ENCODE results near the gene POLR3A.
"Not testable (repeated sequence)": the region's sequence is repeated elsewhere in the genome, so short reads cannot be mapped to it uniquely, and the experiment has no call there.

POLR3A gene

GRCh38 chr10:78002541-78003288 lies 26.6 kb downstream of the POLR3A start:
- TF ChIP-seq POLR2A (IDR thresholded peaks at IDR 0.05; ENCODE audit: extremely low read depth, insufficient read length), result no peak
- TF ChIP-seq MAX (IDR thresholded peaks at IDR 0.05; ENCODE audit: low read depth, low read length), result no peak
- TF ChIP-seq CTCF (IDR thresholded peaks at IDR 0.05; ENCODE audit: low read depth, low read length), result no peak
- TF ChIP-seq MYC (IDR thresholded peaks at IDR 0.05; ENCODE audit: low read depth, low read length), result no peak

GRCh38 chr10:78000956-78001472 lies 28.3 kb downstream of the POLR3A start:
- no peak for DNase-seq (ENCODE audit: low read depth)
- no peak overlapping the region for H3K4me3 ChIP-seq (ENCODE audit: low read depth, low read length)
- TF ChIP-seq POLR2A (IDR thresholded peaks at IDR 0.05; ENCODE audit: extremely low read depth, insufficient read length), result no peak
- no peak for TF ChIP-seq CTCF (IDR thresholded peaks at IDR 0.05; ENCODE audit: low read depth, low read length)
- TF ChIP-seq MYC (IDR thresholded peaks at IDR 0.05; ENCODE audit: low read depth, low read length), result no peak
- TF ChIP-seq MAX (IDR thresholded peaks at IDR 0.05; ENCODE audit: low read depth, low read length), result no peak

More at GRCh38 chr10:78002541-78003288, 26.6 kb downstream of the POLR3A start:
- no peak for DNase-seq (ENCODE audit: low read depth)
- no peak overlapping the region for H3K4me3 ChIP-seq (ENCODE audit: low read depth, low read length)

GRCh38 chr10:78000206-78000605 lies 29.1 kb downstream of the POLR3A start:
- no peak for DNase-seq (ENCODE audit: low read depth)
- TF ChIP-seq POLR2A (IDR thresholded peaks at IDR 0.05; ENCODE audit: extremely low read depth, insufficient read length), result no peak
- TF ChIP-seq CTCF (IDR thresholded peaks at IDR 0.05; ENCODE audit: low read depth, low read length), result no peak
- TF ChIP-seq MYC (IDR thresholded peaks at IDR 0.05; ENCODE audit: low read depth, low read length), result no peak
- TF ChIP-seq MAX (IDR thresholded peaks at IDR 0.05; ENCODE audit: low read depth, low read length), result no peak

GRCh38 chr10:77998780-77999179 lies 30.5 kb downstream of the POLR3A start:
- not testable (repeated sequence) for DNase-seq (ENCODE audit: low read depth); H3K4me3 ChIP-seq (ENCODE audit: low read depth, low read length)

More at GRCh38 chr10:78000206-78000605, 29.1 kb downstream of the POLR3A start:
- no peak overlapping the region for H3K4me3 ChIP-seq (ENCODE audit: low read depth, low read length)

- TF ChIP-seq CTCF (IDR thresholded peaks at IDR 0.05; ENCODE audit: low read depth, low read length), result no peak
- no peak for TF ChIP-seq POLR2A (IDR thresholded peaks at IDR 0.05; ENCODE audit: extremely low read depth, insufficient read length)
- TF ChIP-seq MAX (IDR thresholded peaks at IDR 0.05; ENCODE audit: low read depth, low read length), result no peak
- no peak for TF ChIP-seq MYC (IDR thresholded peaks at IDR 0.05; ENCODE audit: low read depth, low read length)
- no peak overlapping the region for H3K4me3 ChIP-seq (ENCODE audit: low read depth, low read length)
- no peak for DNase-seq (ENCODE audit: low read depth)
These were observed 35.7 kb downstream of the POLR3A start for GRCh38 chr10:77993620-77994019.

- DNase-seq (ENCODE audit: low read depth), result no peak
- no peak overlapping the region for H3K4me3 ChIP-seq (ENCODE audit: low read depth, low read length)
- TF ChIP-seq CTCF (IDR thresholded peaks at IDR 0.05; ENCODE audit: low read depth, low read length) (no peak), MAX (IDR thresholded peaks at IDR 0.05; ENCODE audit: low read depth, low read length) (no peak), MYC (IDR thresholded peaks at IDR 0.05; ENCODE audit: low read depth, low read length) (no peak), POLR2A (IDR thresholded peaks at IDR 0.05; ENCODE audit: extremely low read depth, insufficient read length) (no peak)
These were observed 40.1 kb downstream of the POLR3A start for GRCh38 chr10:77989081-77989724.

Measured in NB4 (cell line).